GM12891 (cell line): ENCODE measurements around the gene CAMK1D.

ENCODE experiments used
- PAX5 ChIP-seq: IDR thresholded peaks from 2 replicates; pipeline ENCODE4 v1.6.1; 2011; ENCODE audit warnings: low read length, moderate library complexity, mild to moderate bottlenecking; ENCODE audit not compliant: insufficient read depth, severe bottlenecking
- POLR2A ChIP-seq: IDR thresholded peaks from 2 replicates; pipeline ENCODE4 v1.6.1; 2011; ENCODE audit warnings: low read depth, low read length, control low read depth
- POLR2AphosphoS5 ChIP-seq: IDR thresholded peaks from 2 replicates; pipeline ENCODE4 v1.6.1; 2011; ENCODE audit warnings: low read depth, low read length, control low read depth
- SPI1 ChIP-seq: IDR thresholded peaks from 2 replicates; pipeline ENCODE4 v1.6.1; 2011; ENCODE audit warnings: low read depth, low read length, control low read depth
- TAF1 ChIP-seq: IDR thresholded peaks from 2 replicates; pipeline ENCODE4 v1.6.1; 2011; ENCODE audit warnings: low read depth, low read length, control low read depth

- TF ChIP-seq POLR2A = no peak
- TF ChIP-seq POLR2AphosphoS5 = no peak
- TF ChIP-seq PAX5 = no peak
- TF ChIP-seq TAF1 = no peak
- TF ChIP-seq SPI1 = no peak
Measured at GRCh38 chr10:12755075-12755474, 405.7 kb downstream of the CAMK1D start.
